ENCODE results near the gene NTPCR.
"Not testable (repeated sequence)": the region's sequence is repeated elsewhere in the genome, so short reads cannot be mapped to it uniquely, and the experiment has no call there.

Gene NTPCR

GRCh38 chr1:232984577-232985425 is 34.4 kb downstream of the NTPCR start:
- no peak for DNase-seq (ENCODE audit: low spot score)

GRCh38 chr1:232985882-232986526 is 35.6 kb downstream of the NTPCR start:
- DNase-seq (ENCODE audit: low spot score), result no peak

- DNase-seq (ENCODE audit: low spot score), result no peak
These were observed 36.1 kb downstream of the NTPCR start for GRCh38 chr1:232986527-232986922.

GRCh38 chr1:232987046-232987773 is 36.8 kb downstream of the NTPCR start:
- no peak for DNase-seq (ENCODE audit: low spot score)

- no peak for DNase-seq (ENCODE audit: low spot score)
These were observed 37.3 kb downstream of the NTPCR start for GRCh38 chr1:232987774-232988140.

GRCh38 chr1:232988572-232989040 is 38.2 kb downstream of the NTPCR start:
- DNase-seq (ENCODE audit: low spot score), result no peak

GRCh38 chr1:232990176-232991128 is 40.0 kb downstream of the NTPCR start:
- no peak for DNase-seq (ENCODE audit: low spot score)

GRCh38 chr1:232991238-232991637 is 40.8 kb downstream of the NTPCR start:
- no peak for DNase-seq (ENCODE audit: low spot score)

GRCh38 chr1:232992227-232992626 is 41.8 kb downstream of the NTPCR start:
- no peak for DNase-seq (ENCODE audit: low spot score)

- no peak for DNase-seq (ENCODE audit: low spot score)
These were observed 43.1 kb downstream of the NTPCR start for GRCh38 chr1:232993555-232993954.

- no peak for DNase-seq (ENCODE audit: low spot score)
These were observed 44.8 kb downstream of the NTPCR start for GRCh38 chr1:232995189-232995588.

- DNase-seq (ENCODE audit: low spot score), result no peak
These were observed 45.7 kb downstream of the NTPCR start for GRCh38 chr1:232996143-232996542.

- DNase-seq (ENCODE audit: low spot score), result no peak
These were observed 47.7 kb downstream of the NTPCR start for GRCh38 chr1:232998138-232998537.

- DNase-seq (ENCODE audit: low spot score), result no peak
These were observed 48.2 kb downstream of the NTPCR start for GRCh38 chr1:232998646-232999045.

- DNase-seq (ENCODE audit: low spot score), result no peak
These were observed 49.7 kb downstream of the NTPCR start for GRCh38 chr1:232999956-233000625.

GRCh38 chr1:233003638-233004037 is 53.2 kb downstream of the NTPCR start:
- DNase-seq (ENCODE audit: low spot score), result not testable (repeated sequence)

GRCh38 chr1:233004451-233004850 is 54.0 kb downstream of the NTPCR start:
- DNase-seq (ENCODE audit: low spot score), result no peak

- DNase-seq (ENCODE audit: low spot score), result no peak
These were observed 54.7 kb downstream of the NTPCR start for GRCh38 chr1:233005156-233005555.

- peak; percentile 4 for DNase-seq (ENCODE audit: low spot score)
These were observed 55.3 kb downstream of the NTPCR start for GRCh38 chr1:233005703-233006102.

GRCh38 chr1:233006108-233006507 is 55.7 kb downstream of the NTPCR start:
- DNase-seq (ENCODE audit: low spot score), result no peak

GRCh38 chr1:233006541-233006973 is 56.1 kb downstream of the NTPCR start:
- DNase-seq (ENCODE audit: low spot score), result no peak
